Common myeloid progenitor, CD34-positive (primary cell): Measurements from ENCODE around the gene MAN2A1.

Experiments
- CTCF ChIA-PET: fragments of 350-600 bp; sonication (Branson Sonifier 250); formaldehyde crosslinking; loops from one replicate; lab custom pipeline; 2021; ENCODE audit warnings: antibody characterized with exemption; lab: Charles Lee
- POLR2A ChIA-PET: fragments of 350-600 bp; sonication (Branson Sonifier 250); formaldehyde crosslinking; loops from one replicate; lab custom pipeline; 2021; ENCODE audit warnings: antibody characterized with exemption; lab: Charles Lee
- DNase-seq, 3 donors: peaks; one replicate each; pipeline versions ENCODE4 v3.0.0 to v3.0.0-alpha.2; 2013
- H3K27ac ChIP-seq, 2 experiments: 1 replicate in 1 of 2; 2 replicates in 1 of 2; pipeline ENCODE4 v1.7.0; 2013; ENCODE audit warnings: inconsistent platforms in 2 of 2, low read length in 2 of 2, mild to moderate bottlenecking in 2 of 2, low read depth in 1 of 2, moderate library complexity in 1 of 2; ENCODE audit not compliant: severe bottlenecking in 2 of 2, insufficient read depth in 1 of 2, poor library complexity in 1 of 2
- H3K27me3 ChIP-seq, 5 experiments: replicated peaks in 2 of 5; 1 replicate in 3 of 5; 2 replicates in 2 of 5; pipeline versions ENCODE4 v1.6.1 to v1.7.0; 2013; ENCODE audit warnings: low read length in 4 of 5, mild to moderate bottlenecking in 2 of 5, moderate library complexity in 2 of 5, inconsistent platforms in 1 of 5; ENCODE audit not compliant: insufficient read depth in 5 of 5, control insufficient read depth in 4 of 5
- H3K36me3 ChIP-seq, 4 experiments: 1 replicate in 2 of 4; 2 replicates in 2 of 4; pipeline versions ENCODE4 v1.6.1 to v1.7.0; 2013; ENCODE audit warnings: low read length in 3 of 4, control low read depth in 1 of 4, mild to moderate bottlenecking in 1 of 4; ENCODE audit not compliant: control insufficient read depth in 4 of 4, insufficient read depth in 4 of 4
- H3K4me1 ChIP-seq, 4 experiments: 1 replicate in 3 of 4; 2 replicates in 1 of 4; pipeline versions ENCODE4 v1.6.1 to v1.7.1; 2013; ENCODE audit warnings: low read length in 3 of 4, mild to moderate bottlenecking in 3 of 4, control low read depth in 1 of 4, inconsistent platforms in 1 of 4, moderate library complexity in 1 of 4; ENCODE audit not compliant: control insufficient read depth in 4 of 4, insufficient read depth in 4 of 4; ENCODE audit errors: control extremely low read depth in 1 of 4
- H3K4me3 ChIP-seq, 7 experiments: 1 replicate in 4 of 7; 2 replicates in 3 of 7; pipeline versions ENCODE4 v1.5.1 to v1.7.0; 2013; ENCODE audit warnings: mild to moderate bottlenecking in 7 of 7, low read length in 6 of 7, moderate library complexity in 6 of 7, inconsistent platforms in 2 of 7, low read depth in 2 of 7, control low read depth in 1 of 7; ENCODE audit not compliant: insufficient read depth in 4 of 7, control insufficient read depth in 1 of 7; ENCODE audit errors: extremely low read depth in 1 of 7
- H3K9me3 ChIP-seq, 5 experiments: 1 replicate in 4 of 5; 2 replicates in 1 of 5; pipeline versions ENCODE4 v1.6.1 to v1.7.1; 2013; ENCODE audit warnings: low read length in 4 of 5, mild to moderate bottlenecking in 2 of 5, inconsistent platforms in 1 of 5, low read depth in 1 of 5, moderate library complexity in 1 of 5; ENCODE audit not compliant: control insufficient read depth in 4 of 5, insufficient read depth in 2 of 5; ENCODE audit errors: control extremely low read depth in 1 of 5
- WGBS: methylation state at CpG from one replicate; pipeline ENCODE4 v1.1.5; 2013; ENCODE audit not compliant: insufficient coverage; 5-methylcytosine and 5-hydroxymethylcytosine counted together

The MAN2A1 gene

GRCh38 chr5:109695005-109695926 is 5.5 kb downstream of the MAN2A1 start:
- 80% methylated on average over 1 of the region's 1 CpG for WGBS
- Histone ChIP-seq H3K9me3 (no peaks in the 10 kb centered on the region), H3K27ac (peak overlapping the region in 1 of 2 experiments; percentile 12), H3K4me1 (peaks cover 19 to 41% (median 34%) of the 10 kb centered on the region in 4 experiments), H3K36me3 (peaks cover 0 to 4% (median 1%) of the 10 kb centered on the region in 4 experiments), H3K4me3 (peak overlapping the region in 2 of 7 experiments; percentile 15 to 35), H3K27me3 (no peaks in the 10 kb centered on the region)
- ChIA-PET POLR2A (no interaction called here), CTCF (interaction anchor here (0.7 to 1.0 kb wide), 2 partner anchors 11 to 13 kb away, joined by 3 read pairs; no protein-coding TSS in a partner anchor)
- peak in 2 of 3 donors; percentile 39 to 50 for DNase-seq

- Histone ChIP-seq H3K36me3 (peaks cover 0 to 2% (median under 1%) of the 10 kb centered on the region in 4 experiments), H3K4me3 (no peak overlapping the region), H3K27ac (no peak overlapping the region), H3K4me1 (peaks cover 8 to 30% (median 20%) of the 10 kb centered on the region in 4 experiments), H3K9me3 (no peaks in the 10 kb centered on the region), H3K27me3 (no peaks in the 10 kb centered on the region)
- POLR2A ChIA-PET = no interaction called here
- DNase-seq = no peak
- CTCF ChIA-PET = no interaction called here
- WGBS = no CpG with 5 or more reads among the region's 1 CpG
These were observed 7.6 kb downstream of the MAN2A1 start for GRCh38 chr5:109697339-109697738.

- H3K4me1 ChIP-seq = peaks cover 2 to 13% (median 6%) of the 10 kb centered on the region in 4 experiments
- POLR2A ChIA-PET = no interaction called here
- peaks cover 0 to 2% (median 0%) of the 10 kb centered on the region in 4 experiments for H3K36me3 ChIP-seq
- H3K27me3 ChIP-seq = no peaks in the 10 kb centered on the region
- H3K9me3 ChIP-seq = no peaks in the 10 kb centered on the region
- no peak overlapping the region for H3K27ac ChIP-seq
- DNase-seq = no peak
- CTCF ChIA-PET = interaction anchor here (1.2 to 2.0 kb wide), 2 partner anchors 8 to 10 kb away, joined by 3 to 6 read pairs; no protein-coding TSS in a partner anchor
- WGBS = 100% methylated on average over 1 of the region's 3 CpGs
- no peak overlapping the region for H3K4me3 ChIP-seq
These were observed 10.9 kb downstream of the MAN2A1 start for GRCh38 chr5:109700516-109701153.

GRCh38 chr5:109701252-109701651 is 11.5 kb downstream of the MAN2A1 start:
- Histone ChIP-seq H3K36me3 (peaks cover 0 to 3% (median 1%) of the 10 kb centered on the region in 4 experiments), H3K9me3 (no peaks in the 10 kb centered on the region), H3K27ac (no peak overlapping the region), H3K27me3 (no peaks in the 10 kb centered on the region), H3K4me1 (peaks cover 0 to 7% (median 3%) of the 10 kb centered on the region in 4 experiments), H3K4me3 (no peak overlapping the region)
- POLR2A ChIA-PET = no interaction called here
- no peak for DNase-seq
- 100% methylated on average over 2 of the region's 2 CpGs for WGBS
- CTCF ChIA-PET = interaction anchor here (0.8 to 2.0 kb wide), 3 partner anchors 9 to 13 kb away, joined by 3 to 6 read pairs (median 5); no protein-coding TSS in a partner anchor

GRCh38 chr5:109701792-109702191 is 12.1 kb downstream of the MAN2A1 start:
- no peak overlapping the region for H3K4me3 ChIP-seq
- WGBS = 85% methylated on average over 1 of the region's 2 CpGs
- ChIA-PET CTCF (interaction anchor here (0.8 to 2.0 kb wide), 3 partner anchors 9 to 12 kb away, joined by 3 to 6 read pairs (median 5); no protein-coding TSS in a partner anchor), POLR2A (no interaction called here)
- H3K9me3 ChIP-seq = no peaks in the 10 kb centered on the region
- H3K27me3 ChIP-seq = no peaks in the 10 kb centered on the region
- no peak for DNase-seq
- H3K4me1 ChIP-seq = peaks cover 0 to 4% (median 3%) of the 10 kb centered on the region in 4 experiments
- peaks cover 0 to 6% (median 1%) of the 10 kb centered on the region in 4 experiments for H3K36me3 ChIP-seq
- H3K27ac ChIP-seq = no peak overlapping the region

GRCh38 chr5:109703166-109703565 is 13.4 kb downstream of the MAN2A1 start:
- DNase-seq = no peak
- Histone ChIP-seq H3K36me3 (peaks cover 0 to 11% (median 1%) of the 10 kb centered on the region in 4 experiments), H3K27ac (no peak overlapping the region), H3K27me3 (no peaks in the 10 kb centered on the region), H3K9me3 (no peaks in the 10 kb centered on the region), H3K4me1 (peaks cover 0 to 4% (median under 1%) of the 10 kb centered on the region in 4 experiments), H3K4me3 (no peak overlapping the region)
- POLR2A ChIA-PET = no interaction called here
- CTCF ChIA-PET = no interaction called here
